GM12875 (cell line): ENCODE measurements around the gene RNASE4.

Source experiments
- H3K4me3 ChIP-seq: one replicate; pipeline ENCODE4 v1.5.1; 2011; ENCODE audit warnings: low read depth, low read length, control low read depth
- CTCF ChIP-seq: IDR thresholded peaks from 2 replicates; pipeline ENCODE4 v1.5.1; 2011; ENCODE audit warnings: low read depth, mild to moderate bottlenecking, control low read depth, inconsistent platforms, low read length, moderate library complexity, borderline replicate concordance; ENCODE audit not compliant: insufficient read depth

Gene RNASE4

GRCh38 chr14:20683125-20683890, 1.1 kb upstream of the RNASE4 start:
- H3K4me3 ChIP-seq = peak overlapping the region; percentile 70
- TF ChIP-seq CTCF = no peak

GRCh38 chr14:20684662-20685456, 499 bp downstream of the RNASE4 start:
- H3K4me3 ChIP-seq = peak overlapping the region; percentile 70
- TF ChIP-seq CTCF = no peak

GRCh38 chr14:20686386-20687143, 2.2 kb downstream of the RNASE4 start:
- no peak for TF ChIP-seq CTCF
- H3K4me3 ChIP-seq = no peak overlapping the region

DNA sequence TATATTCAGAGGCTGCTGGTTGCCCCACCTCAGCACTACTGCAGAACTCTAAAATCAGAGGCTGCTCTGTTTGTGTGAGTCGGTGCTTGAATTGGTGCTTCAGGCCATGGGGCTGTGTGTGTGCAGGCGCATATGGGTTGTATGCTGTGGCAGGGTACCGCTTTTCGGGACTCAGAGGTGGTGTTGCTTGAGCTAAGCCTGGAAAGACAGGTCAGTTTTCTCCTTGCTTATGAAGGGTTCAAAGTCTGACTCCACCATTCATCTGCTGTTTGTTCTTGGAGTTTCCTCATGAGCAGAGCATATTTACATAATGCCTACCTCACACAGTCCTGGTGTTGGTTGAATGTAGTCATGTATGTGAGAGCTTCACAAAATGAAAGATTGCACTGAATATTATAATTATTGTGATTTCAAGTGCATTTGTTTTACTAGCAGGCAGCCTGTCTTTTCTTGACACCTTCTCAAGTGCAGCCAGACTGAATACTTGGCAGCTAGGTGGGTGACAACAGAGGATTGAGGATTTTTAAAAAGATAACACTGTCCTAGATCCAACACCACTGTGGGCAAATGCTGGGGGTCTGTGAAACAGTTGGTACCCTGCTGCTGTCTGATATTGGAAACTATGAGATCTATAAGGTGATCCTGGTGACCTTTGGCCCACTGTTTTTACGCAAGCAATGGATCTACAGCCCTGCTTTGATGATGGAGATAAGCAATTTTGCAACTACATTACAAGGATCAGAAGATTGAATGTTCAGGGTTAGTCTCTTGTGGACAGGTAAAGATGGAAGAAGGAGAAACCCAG, 3.2 kb downstream of the RNASE4 start:
- no peak for TF ChIP-seq CTCF
- no peak overlapping the region for H3K4me3 ChIP-seq

GRCh38 chr14:20688167-20688839, 3.9 kb downstream of the RNASE4 start, which contains the start of gene ANG:
Gene ANG (plus strand): TSS chr14:20688764. CDS start chr14:20693565, 4,801 bp downstream.
- no peak within 1 kb of the TSS for H3K4me3 ChIP-seq
- no peak for TF ChIP-seq CTCF
